ENCODE measurements around the gene ATP6AP1. TPM values are rescaled to one million over a fixed set of nuclear protein-coding genes. Genes with fewer than 3 reads are reported as not detected.

ATP6AP1 gene
- total and polyA plus RNA-seq, 2 of the 13 experiments (the other 11 are each of a cell fraction or from before 2014, with no cell fraction given): 56.7 to 110 TPM

- no peak for TF ChIP-seq FOXM1 (CRISPR knock-in tag; IDR thresholded peaks at IDR 0.05)
- no peak for TF ChIP-seq CCDC6 (CRISPR knock-in tag; IDR thresholded peaks at IDR 0.05)
- TF ChIP-seq ZNF501 (CRISPR knock-in tag; IDR thresholded peaks at IDR 0.05): peak; percentile 42; the same call in 1 of the 2 replicates
- no peak for TF ChIP-seq U2AF2 (IDR thresholded peaks at IDR 0.05; ENCODE audit: low read depth, low read length)
- TF ChIP-seq ZNF281 (CRISPR knock-in tag; IDR thresholded peaks at IDR 0.05; ENCODE audit: borderline replicate concordance): no peak
- peak; percentile 76 for TF ChIP-seq ATF2 (CRISPR knock-in tag; IDR thresholded peaks at IDR 0.05)
- no peak for TF ChIP-seq RORA (CRISPR knock-in tag; IDR thresholded peaks at IDR 0.05)
- no peak for TF ChIP-seq ZNF616 (CRISPR knock-in tag; IDR thresholded peaks at IDR 0.05; ENCODE audit: low read depth)
- no peak for TF ChIP-seq TCF12 (IDR thresholded peaks at IDR 0.05)
- 0 out of 2 replicates have a peak, but pooled peaks have one; percentile 42 for TF ChIP-seq TCF12 (CRISPR knock-in tag; IDR thresholded peaks at IDR 0.05)
- peak; percentile 99 for TF ChIP-seq POLR2G (IDR thresholded peaks at IDR 0.05; ENCODE audit: low read depth, low read length)
- peak; percentile 80 for TF ChIP-seq MAX (IDR thresholded peaks at IDR 0.05)
- TF ChIP-seq TBX3 (IDR thresholded peaks at IDR 0.05; ENCODE audit: borderline replicate concordance): no peak
- no peak for TF ChIP-seq ZBTB46 (CRISPR knock-in tag; IDR thresholded peaks at IDR 0.05; ENCODE audit: borderline replicate concordance)
- TF ChIP-seq ZNF282 (IDR thresholded peaks at IDR 0.05; ENCODE audit: partially characterized antibody): no peak
- no peak for TF ChIP-seq ZNF496 (CRISPR knock-in tag; IDR thresholded peaks at IDR 0.05; ENCODE audit: insufficient replicate concordance)
- TF ChIP-seq TGIF2 (CRISPR knock-in tag; IDR thresholded peaks at IDR 0.05): peak; percentile 52; the same call in 1 of the 2 replicates
- no peak for TF ChIP-seq ZKSCAN5 (CRISPR knock-in tag; IDR thresholded peaks at IDR 0.05)
- TF ChIP-seq PTBP1 (IDR thresholded peaks at IDR 0.05; ENCODE audit: low read depth, low read length, poor library complexity, severe bottlenecking): no peak
- no peak for TF ChIP-seq HNF4G (IDR thresholded peaks at IDR 0.05; ENCODE audit: borderline replicate concordance, low read depth, low read length)
- TF ChIP-seq HNF4G (CRISPR knock-in tag; IDR thresholded peaks at IDR 0.05; ENCODE audit: borderline replicate concordance, low read depth): no peak
- no peak; the same call in 1 of the 2 replicates for TF ChIP-seq ZNF552 (CRISPR knock-in tag; IDR thresholded peaks at IDR 0.05; ENCODE audit: borderline replicate concordance)
- no peak for TF ChIP-seq THAP7 (CRISPR knock-in tag; IDR thresholded peaks at IDR 0.05)
These were observed 30.4 kb upstream of the ATP6AP1 start, which contains the start of gene RPL10 (continued) for GRCh38 chrX:154397888-154398667.
